Muscle layer of colon (tissue), 2 donors: ENCODE data around the gene PEX14.

Experiments
- H3K27ac ChIP-seq: one replicate; pipeline ENCODE4 v1.7.0; 2013; ENCODE audit warnings: low read depth, mild to moderate bottlenecking, low read length, moderate library complexity
- H3K27me3 ChIP-seq, 2 donors: one replicate each; pipeline ENCODE4 v1.7.0; 2013; ENCODE audit warnings: low read length in 2 of 2, mild to moderate bottlenecking in 2 of 2; ENCODE audit not compliant: insufficient read depth in 2 of 2, control insufficient read depth in 1 of 2
- H3K36me3 ChIP-seq: one replicate; pipeline ENCODE4 v1.7.0; 2013; ENCODE audit warnings: mild to moderate bottlenecking, low read length; ENCODE audit not compliant: insufficient read depth
- H3K4me1 ChIP-seq: one replicate; pipeline ENCODE4 v1.7.0; 2013; ENCODE audit warnings: mild to moderate bottlenecking, low read length; ENCODE audit not compliant: insufficient read depth
- H3K4me3 ChIP-seq, 2 donors: one replicate each; pipeline ENCODE4 v1.7.0; 2013; ENCODE audit warnings: low read length in 2 of 2, low read depth in 1 of 2, mild to moderate bottlenecking in 1 of 2, moderate library complexity in 1 of 2
- H3K9ac ChIP-seq: one replicate; pipeline ENCODE4 v1.7.0; 2013; ENCODE audit warnings: low read length
- H3K9me3 ChIP-seq: one replicate; pipeline ENCODE4 v1.7.0; 2013; ENCODE audit warnings: mild to moderate bottlenecking, low read length
- donor health status: abdominal sarcoma.
- donor health status: Adenocarcinoma of cecum.

Gene PEX14

DNA sequence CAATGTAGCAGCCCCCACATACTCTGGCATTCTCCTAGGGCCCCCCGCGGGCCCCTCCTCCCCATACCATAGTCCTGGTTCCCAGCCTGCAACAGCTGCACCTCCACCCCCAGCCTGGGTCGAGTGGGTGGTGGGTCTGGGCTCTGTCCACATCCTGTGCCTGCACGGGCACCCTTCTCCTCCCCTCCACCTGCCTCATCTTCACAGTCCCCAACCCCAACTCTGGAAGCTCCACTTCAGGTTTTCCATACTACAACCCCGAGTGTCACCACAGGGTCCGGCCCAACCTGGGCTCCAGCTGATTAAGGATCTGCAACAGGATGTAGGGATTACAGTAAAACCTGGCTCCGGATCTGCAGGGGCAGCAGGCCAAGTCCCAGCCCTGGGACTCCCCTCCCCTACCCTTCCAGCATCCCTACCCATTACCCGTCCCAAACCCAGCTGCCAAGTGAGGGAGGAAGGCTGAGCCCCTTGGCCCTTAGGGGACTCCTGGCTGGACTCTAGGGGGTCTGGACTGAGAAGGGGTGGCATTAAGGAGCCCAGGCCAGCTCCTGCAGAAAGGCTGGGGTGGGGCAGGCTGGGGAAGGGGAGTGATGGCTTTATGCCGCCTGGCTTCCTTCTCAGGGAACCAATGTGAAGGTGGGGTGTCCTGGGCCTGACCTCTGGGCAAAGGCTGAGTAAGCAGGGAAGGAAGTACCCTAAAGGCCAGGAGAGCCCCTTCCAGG, 204.9 kb downstream of the PEX14 start:
- Histone ChIP-seq H3K36me3 (no peaks in the 10 kb centered on the region), H3K4me1 (peaks cover 95% of the 10 kb centered on the region), H3K9me3 (no peaks in the 10 kb centered on the region), H3K4me3 (peak overlapping the region in 1 of 2 donors; percentile 38), H3K9ac (peak overlapping the region; percentile 49), H3K27me3 (no peaks in the 10 kb centered on the region), H3K27ac (peak overlapping the region; percentile 96)
